Liver (tissue), 9 donors: ENCODE results near the gene MRTFB. TPM values are rescaled to one million over a fixed set of nuclear protein-coding genes. Genes with fewer than 3 reads are reported as not detected.

Experiments
- DNase-seq: peaks from one replicate; pipeline ENCODE4 v3.0.0-alpha.2; 2017; ENCODE audit warnings: low spot score
- H3K27ac ChIP-seq, 2 donors: one replicate each; pipeline ENCODE4 v1.7.0; 2013; ENCODE audit warnings: inconsistent platforms in 2 of 2, low read length in 2 of 2, control low read depth in 1 of 2, low read depth in 1 of 2, mild to moderate bottlenecking in 1 of 2
- H3K27me3 ChIP-seq, 4 donors: one replicate each; pipeline versions ENCODE4 v1.6.1 to v1.7.0; 2013; ENCODE audit warnings: low read length in 3 of 4, inconsistent platforms in 1 of 4, mild to moderate bottlenecking in 1 of 4, moderate library complexity in 1 of 4; ENCODE audit not compliant: control insufficient read depth in 4 of 4, insufficient read depth in 4 of 4
- H3K36me3 ChIP-seq, 4 donors: one replicate each; pipeline versions ENCODE4 v1.6.1 to v1.7.0; 2013; ENCODE audit warnings: low read length in 3 of 4, mild to moderate bottlenecking in 3 of 4, low read depth in 1 of 4, moderate library complexity in 1 of 4; ENCODE audit not compliant: control insufficient read depth in 4 of 4, insufficient read depth in 3 of 4
- H3K4me1 ChIP-seq, 4 donors: one replicate each; pipeline versions ENCODE4 v1.6.1 to v1.7.0; 2013; ENCODE audit warnings: low read length in 3 of 4, mild to moderate bottlenecking in 3 of 4, moderate library complexity in 1 of 4; ENCODE audit not compliant: control insufficient read depth in 4 of 4, insufficient read depth in 4 of 4
- H3K4me3 ChIP-seq, 3 donors: one replicate each; pipeline versions ENCODE4 v1.6.1 to v1.7.0; 2013; ENCODE audit warnings: low read length in 3 of 3, control low read depth in 1 of 3, low read depth in 1 of 3, mild to moderate bottlenecking in 1 of 3
- H3K9ac ChIP-seq, 2 donors: one replicate each; pipeline ENCODE4 v1.7.0; 2013; ENCODE audit warnings: low read length in 2 of 2, mild to moderate bottlenecking in 2 of 2, moderate library complexity in 2 of 2, control low read depth in 1 of 2, low read depth in 1 of 2
- H3K9me3 ChIP-seq, 4 donors: one replicate each; pipeline versions ENCODE4 v1.6.1 to v1.7.0; 2013; ENCODE audit warnings: low read length in 3 of 4; ENCODE audit not compliant: control insufficient read depth in 4 of 4
- ATF3 ChIP-seq: IDR thresholded peaks from 2 replicates; pipeline ENCODE4 v1.6.1; 2016; ENCODE audit warnings: antibody characterized with exemption
- EGR1 ChIP-seq, 2 donors: IDR thresholded peaks; 2 replicates each; pipeline ENCODE4 v1.6.1; 2016 to 2018; ENCODE audit warnings: antibody characterized with exemption in 2 of 2, low read depth in 2 of 2
- FOXA1 ChIP-seq: IDR thresholded peaks from 2 replicates; pipeline ENCODE4 v1.6.1; 2016; ENCODE audit warnings: antibody characterized with exemption
- FOXA2 ChIP-seq: IDR thresholded peaks from 2 replicates; pipeline ENCODE4 v1.6.1; 2016; ENCODE audit warnings: antibody characterized with exemption
- GABPA ChIP-seq, 2 donors: IDR thresholded peaks in 1 of 2; conservative IDR thresholded peaks in 1 of 2; 2 replicates each; pipeline ENCODE4 v1.6.1; 2016; ENCODE audit warnings: antibody characterized with exemption in 2 of 2, mild to moderate bottlenecking in 1 of 2, moderate library complexity in 1 of 2
- HNF4A ChIP-seq, 2 donors: conservative IDR thresholded peaks; 2 replicates each; pipeline ENCODE4 v1.6.1; 2016; ENCODE audit warnings: antibody characterized with exemption in 2 of 2, mild to moderate bottlenecking in 2 of 2
- HNF4G ChIP-seq: IDR thresholded peaks from 2 replicates; pipeline ENCODE4 v1.6.1; 2016; ENCODE audit warnings: antibody characterized with exemption
- JUND ChIP-seq, 2 donors: IDR thresholded peaks; 2 replicates each; pipeline ENCODE4 v1.6.1; 2016; ENCODE audit warnings: antibody characterized with exemption in 2 of 2
- NR2F2 ChIP-seq: IDR thresholded peaks from 2 replicates; pipeline ENCODE4 v1.6.1; 2016; ENCODE audit warnings: antibody characterized with exemption
- RAD21 ChIP-seq, 2 donors: IDR thresholded peaks; 2 replicates each; pipeline ENCODE4 v1.6.1; 2016; ENCODE audit warnings: antibody characterized with exemption in 2 of 2, mild to moderate bottlenecking in 2 of 2
- RXRA ChIP-seq, 2 donors: IDR thresholded peaks; 2 replicates each; pipeline ENCODE4 v1.6.1; 2017 to 2018; ENCODE audit warnings: antibody characterized with exemption in 2 of 2, mild to moderate bottlenecking in 1 of 2
- SP1 ChIP-seq: IDR thresholded peaks from 2 replicates; pipeline ENCODE4 v1.6.1; 2018; ENCODE audit warnings: antibody characterized with exemption, mild to moderate bottlenecking
- TAF1 ChIP-seq: conservative IDR thresholded peaks from 2 replicates; pipeline ENCODE4 v1.6.1; 2016; ENCODE audit warnings: antibody characterized with exemption, mild to moderate bottlenecking
- YY1 ChIP-seq: IDR thresholded peaks from 2 replicates; pipeline ENCODE4 v1.6.1; 2016; ENCODE audit warnings: antibody characterized with exemption, mild to moderate bottlenecking
- WGBS: extraction: QIAGEN DNeasy Blood & Tissue Kit; methylation state at CpG from one replicate; pipeline ENCODE4 v1.1.7; 2013; 5-methylcytosine and 5-hydroxymethylcytosine counted together
- polyA plus RNA-seq, 2 donors: library from polyadenylated mRNA; stranded (reverse) in 1 of 2; unstranded in 1 of 2; fragments of 200-250 nt in 1 of 2; fragments of >200 nt in 1 of 2; fragmentation: Nextera tagmentation in 1 of 2; extraction: Ambion mirVana in 1 of 2; gene quantifications; one replicate each; pipeline versions ENCODE4 v1.2.1 to v1.2.3, GENCODE V29; 2013 to 2015
- total RNA-seq, 2 donors: library from RNA; depleted of rRNA; stranded (reverse); fragments of >200 nt; gene quantifications; one replicate each; pipeline ENCODE4 v1.2.3, GENCODE V29; 2014
- TF ChIP-seq, protein P1 (sequence below): fragments of 150-350 bp; IDR thresholded peaks from 2 replicates; pipeline ENCODE4 v1.5.1; 2017; ENCODE audit warnings: improper control_type of control experiment, low read depth, low read length; ENCODE audit not compliant: missing input control
- TF ChIP-seq, protein P2 (sequence below): IDR thresholded peaks from 2 replicates; pipeline ENCODE4 v1.6.1; 2016; ENCODE audit warnings: antibody characterized with exemption
- TF ChIP-seq, protein P3 (sequence below): IDR thresholded peaks from 2 replicates; pipeline ENCODE4 v1.6.1; 2016; ENCODE audit warnings: antibody characterized with exemption, mild to moderate bottlenecking
- TF ChIP-seq, protein P4 (sequence below): IDR thresholded peaks from 2 replicates; pipeline ENCODE4 v1.6.1; 2016; ENCODE audit warnings: antibody characterized with exemption
- donor health status: healthy.
- donor health status: healthy.
- donor health status: healthy.
- donor health status: healthy.
- donor health status: healthy.

Gene MRTFB
- total and polyA plus RNA-seq, 4 donors, result 4.1 to 14.2 (median 5.8) TPM

GRCh38 chr16:14151256-14152030 is 80.3 kb downstream of the MRTFB start:
- Histone ChIP-seq H3K9ac (no peak overlapping the region), H3K27me3 (no peaks in the 10 kb centered on the region), H3K27ac (peak overlapping the region; percentile 6 to 56), H3K4me1 (peaks cover 0 to 15% (median 6%) of the 10 kb centered on the region in 4 donors), H3K4me3 (no peak overlapping the region), H3K9me3 (no peaks in the 10 kb centered on the region), H3K36me3 (peaks cover 0 to 2% (median 0%) of the 10 kb centered on the region in 4 donors)
- DNase-seq, result no peak
- 40% methylated on average over 2 of the region's 2 CpGs for WGBS
- TF ChIP-seq YY1 (peak; percentile 80), SP1 (peak; percentile 65), ATF3 (no peak), RXRA (IDR thresholded peaks at IDR 0.05) (peak; percentile 65 to 77), HNF4A (conservative IDR thresholded peaks at IDR 0.05) (peak; percentile 75 to 81), RAD21 (IDR thresholded peaks at IDR 0.05) (peak; percentile 36 to 41), HNF4G (peak; percentile 5), NR2F2 (peak; percentile 58), TAF1 (no peak), FOXA1 (no peak), EGR1 (IDR thresholded peaks at IDR 0.05; ENCODE audit: low read depth in 2 of 2) (peak in 1 of 2 donors; percentile 10), FOXA2 (no peak), GABPA (IDR thresholded peaks at IDR 0.05 in 1 of 2, conservative IDR thresholded peaks at IDR 0.05 in 1 of 2) (no peak), JUND (IDR thresholded peaks at IDR 0.05) (peak; percentile 34 to 60)
- TF ChIP-seq, protein P1, sequence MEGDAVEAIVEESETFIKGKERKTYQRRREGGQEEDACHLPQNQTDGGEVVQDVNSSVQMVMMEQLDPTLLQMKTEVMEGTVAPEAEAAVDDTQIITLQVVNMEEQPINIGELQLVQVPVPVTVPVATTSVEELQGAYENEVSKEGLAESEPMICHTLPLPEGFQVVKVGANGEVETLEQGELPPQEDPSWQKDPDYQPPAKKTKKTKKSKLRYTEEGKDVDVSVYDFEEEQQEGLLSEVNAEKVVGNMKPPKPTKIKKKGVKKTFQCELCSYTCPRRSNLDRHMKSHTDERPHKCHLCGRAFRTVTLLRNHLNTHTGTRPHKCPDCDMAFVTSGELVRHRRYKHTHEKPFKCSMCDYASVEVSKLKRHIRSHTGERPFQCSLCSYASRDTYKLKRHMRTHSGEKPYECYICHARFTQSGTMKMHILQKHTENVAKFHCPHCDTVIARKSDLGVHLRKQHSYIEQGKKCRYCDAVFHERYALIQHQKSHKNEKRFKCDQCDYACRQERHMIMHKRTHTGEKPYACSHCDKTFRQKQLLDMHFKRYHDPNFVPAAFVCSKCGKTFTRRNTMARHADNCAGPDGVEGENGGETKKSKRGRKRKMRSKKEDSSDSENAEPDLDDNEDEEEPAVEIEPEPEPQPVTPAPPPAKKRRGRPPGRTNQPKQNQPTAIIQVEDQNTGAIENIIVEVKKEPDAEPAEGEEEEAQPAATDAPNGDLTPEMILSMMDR, result no peak
- TF ChIP-seq, protein P2, sequence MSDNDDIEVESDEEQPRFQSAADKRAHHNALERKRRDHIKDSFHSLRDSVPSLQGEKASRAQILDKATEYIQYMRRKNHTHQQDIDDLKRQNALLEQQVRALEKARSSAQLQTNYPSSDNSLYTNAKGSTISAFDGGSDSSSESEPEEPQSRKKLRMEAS, result peak; percentile 50
- TF ChIP-seq, protein P3, sequence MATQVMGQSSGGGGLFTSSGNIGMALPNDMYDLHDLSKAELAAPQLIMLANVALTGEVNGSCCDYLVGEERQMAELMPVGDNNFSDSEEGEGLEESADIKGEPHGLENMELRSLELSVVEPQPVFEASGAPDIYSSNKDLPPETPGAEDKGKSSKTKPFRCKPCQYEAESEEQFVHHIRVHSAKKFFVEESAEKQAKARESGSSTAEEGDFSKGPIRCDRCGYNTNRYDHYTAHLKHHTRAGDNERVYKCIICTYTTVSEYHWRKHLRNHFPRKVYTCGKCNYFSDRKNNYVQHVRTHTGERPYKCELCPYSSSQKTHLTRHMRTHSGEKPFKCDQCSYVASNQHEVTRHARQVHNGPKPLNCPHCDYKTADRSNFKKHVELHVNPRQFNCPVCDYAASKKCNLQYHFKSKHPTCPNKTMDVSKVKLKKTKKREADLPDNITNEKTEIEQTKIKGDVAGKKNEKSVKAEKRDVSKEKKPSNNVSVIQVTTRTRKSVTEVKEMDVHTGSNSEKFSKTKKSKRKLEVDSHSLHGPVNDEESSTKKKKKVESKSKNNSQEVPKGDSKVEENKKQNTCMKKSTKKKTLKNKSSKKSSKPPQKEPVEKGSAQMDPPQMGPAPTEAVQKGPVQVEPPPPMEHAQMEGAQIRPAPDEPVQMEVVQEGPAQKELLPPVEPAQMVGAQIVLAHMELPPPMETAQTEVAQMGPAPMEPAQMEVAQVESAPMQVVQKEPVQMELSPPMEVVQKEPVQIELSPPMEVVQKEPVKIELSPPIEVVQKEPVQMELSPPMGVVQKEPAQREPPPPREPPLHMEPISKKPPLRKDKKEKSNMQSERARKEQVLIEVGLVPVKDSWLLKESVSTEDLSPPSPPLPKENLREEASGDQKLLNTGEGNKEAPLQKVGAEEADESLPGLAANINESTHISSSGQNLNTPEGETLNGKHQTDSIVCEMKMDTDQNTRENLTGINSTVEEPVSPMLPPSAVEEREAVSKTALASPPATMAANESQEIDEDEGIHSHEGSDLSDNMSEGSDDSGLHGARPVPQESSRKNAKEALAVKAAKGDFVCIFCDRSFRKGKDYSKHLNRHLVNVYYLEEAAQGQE, result no peak
- TF ChIP-seq, protein P4, sequence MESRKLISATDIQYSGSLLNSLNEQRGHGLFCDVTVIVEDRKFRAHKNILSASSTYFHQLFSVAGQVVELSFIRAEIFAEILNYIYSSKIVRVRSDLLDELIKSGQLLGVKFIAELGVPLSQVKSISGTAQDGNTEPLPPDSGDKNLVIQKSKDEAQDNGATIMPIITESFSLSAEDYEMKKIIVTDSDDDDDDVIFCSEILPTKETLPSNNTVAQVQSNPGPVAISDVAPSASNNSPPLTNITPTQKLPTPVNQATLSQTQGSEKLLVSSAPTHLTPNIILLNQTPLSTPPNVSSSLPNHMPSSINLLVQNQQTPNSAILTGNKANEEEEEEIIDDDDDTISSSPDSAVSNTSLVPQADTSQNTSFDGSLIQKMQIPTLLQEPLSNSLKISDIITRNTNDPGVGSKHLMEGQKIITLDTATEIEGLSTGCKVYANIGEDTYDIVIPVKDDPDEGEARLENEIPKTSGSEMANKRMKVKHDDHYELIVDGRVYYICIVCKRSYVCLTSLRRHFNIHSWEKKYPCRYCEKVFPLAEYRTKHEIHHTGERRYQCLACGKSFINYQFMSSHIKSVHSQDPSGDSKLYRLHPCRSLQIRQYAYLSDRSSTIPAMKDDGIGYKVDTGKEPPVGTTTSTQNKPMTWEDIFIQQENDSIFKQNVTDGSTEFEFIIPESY, result peak; percentile 57
